ENCODE data around the gene MBD3.

GRCh38 chr19:1631557-1632100 lies 39.0 kb upstream of the MBD3 start:
- TF ChIP-seq CTCF (IDR thresholded peaks at IDR 0.05) = no peak
- TF ChIP-seq POLR2AphosphoS5 (IDR thresholded peaks at IDR 0.05) = no peak
- TF ChIP-seq POLR2A (IDR thresholded peaks at IDR 0.05) = no peak
- no peak for TF ChIP-seq EP300 (IDR thresholded peaks at IDR 0.05)
